GM23248 (cell line): ENCODE results near the gene PRR36.

Source experiments
- EZH2 ChIP-seq: fragments of 200-600 bp; sonication (generic); IDR thresholded peaks from 2 replicates; pipeline ENCODE4 v1.6.1; 2018; ENCODE audit warnings: antibody characterized with exemption, mild to moderate bottlenecking; ENCODE audit not compliant: insufficient read depth, poor library complexity, severe bottlenecking
- EZH2phosphoT487 ChIP-seq: fragments of 200-600 bp; sonication (generic); IDR thresholded peaks from 2 replicates; pipeline ENCODE4 v1.6.1; 2018; ENCODE audit warnings: antibody characterized with exemption, moderate library complexity, mild to moderate bottlenecking, low read depth; ENCODE audit not compliant: insufficient read depth

DNA sequence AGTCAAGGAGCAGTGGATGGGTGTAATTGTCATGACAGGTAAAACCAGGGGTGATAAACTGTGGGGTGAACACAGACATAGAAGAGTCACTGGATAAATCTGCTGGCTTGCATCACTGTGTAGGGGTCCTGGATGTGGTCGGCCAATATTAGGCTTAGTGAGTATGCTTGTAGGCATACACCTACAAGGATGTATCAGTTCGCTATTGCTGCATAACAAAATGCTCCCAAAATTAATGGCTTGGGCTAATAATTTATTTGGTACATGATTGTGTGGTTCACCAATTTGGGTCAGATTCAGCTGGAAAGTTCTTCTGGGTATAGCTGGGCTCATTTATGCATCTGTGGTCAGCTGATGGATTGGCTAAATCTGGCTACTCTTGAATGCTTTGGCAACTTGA is 55.4 kb downstream of the PRR36 start:
- TF ChIP-seq EZH2: no peak
- no peak for TF ChIP-seq EZH2phosphoT487
